Ishikawa (cell line): ENCODE data around the gene FADS2.

Source experiments
- CEBPB ChIP-seq: IDR thresholded peaks from 2 replicates; pipeline ENCODE4 v1.6.1; 2012
- CREB1 ChIP-seq: IDR thresholded peaks from 2 replicates; pipeline ENCODE4 v1.6.1; 2012; ENCODE audit warnings: low read depth
- EGR1 ChIP-seq: IDR thresholded peaks from 2 replicates; pipeline ENCODE4 v1.6.1; 2012
- EP300 ChIP-seq: IDR thresholded peaks from 2 replicates; pipeline ENCODE4 v1.6.1; 2012; ENCODE audit warnings: borderline replicate concordance
- FOXM1 ChIP-seq: IDR thresholded peaks from 2 replicates; pipeline ENCODE4 v1.6.1; 2012; ENCODE audit warnings: low read depth, borderline replicate concordance
- NFIC ChIP-seq: IDR thresholded peaks from 2 replicates; pipeline ENCODE4 v1.6.1; 2012
- RAD21 ChIP-seq: IDR thresholded peaks from 2 replicates; pipeline ENCODE4 v1.6.1; 2012; ENCODE audit warnings: low read depth
- TAF1 ChIP-seq: IDR thresholded peaks from 2 replicates; pipeline ENCODE4 v1.6.1; 2012; ENCODE audit warnings: low read depth, mild to moderate bottlenecking
- TCF12 ChIP-seq: IDR thresholded peaks from 2 replicates; pipeline ENCODE4 v1.6.1; 2012; ENCODE audit warnings: low read depth
- TEAD4 ChIP-seq: IDR thresholded peaks from 2 replicates; pipeline ENCODE4 v1.6.1; 2012
- YY1 ChIP-seq: IDR thresholded peaks from 2 replicates; pipeline ENCODE4 v1.6.1; 2012; ENCODE audit warnings: low read depth
- ZBTB7A ChIP-seq: IDR thresholded peaks from 2 replicates; pipeline ENCODE4 v1.6.1; 2012; ENCODE audit warnings: low read depth
- TF ChIP-seq, protein P1 (sequence below): IDR thresholded peaks from 2 replicates; pipeline ENCODE4 v1.6.1; 2012; ENCODE audit warnings: low read depth, mild to moderate bottlenecking
- TF ChIP-seq, protein P2 (sequence below): IDR thresholded peaks from 2 replicates; pipeline ENCODE4 v1.6.1; 2012
- TF ChIP-seq, protein P3 (sequence below): IDR thresholded peaks from 2 replicates; pipeline ENCODE4 v1.6.1; 2012

Gene FADS2

DNA sequence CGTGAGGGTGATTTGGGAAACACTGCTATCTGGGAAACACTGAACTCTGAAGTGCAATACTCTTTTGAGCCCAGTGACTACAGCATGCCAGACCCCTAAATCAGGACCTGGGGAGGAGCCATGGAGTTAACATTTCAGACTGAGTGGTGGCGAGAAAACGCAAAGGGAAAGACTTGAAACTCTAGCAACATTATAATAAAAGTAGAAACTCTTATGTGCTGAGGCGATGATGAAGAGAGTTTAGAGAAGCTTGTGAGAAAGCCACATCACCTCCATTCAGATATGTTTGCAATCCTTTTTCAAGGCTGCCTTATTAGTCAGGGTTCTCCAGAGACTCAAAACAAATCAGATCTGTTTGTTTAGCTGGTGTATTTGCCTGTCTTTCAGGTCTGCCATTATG lies 33.5 kb upstream of the FADS2 start:
- TF ChIP-seq RAD21 (no peak), TEAD4 (no peak), CEBPB (no peak), TCF12 (no peak), YY1 (no peak), NFIC (no peak), TAF1 (no peak), FOXM1 (no peak), EGR1 (no peak), CREB1 (no peak), ZBTB7A (no peak), EP300 (no peak)
- TF ChIP-seq, protein P1, sequence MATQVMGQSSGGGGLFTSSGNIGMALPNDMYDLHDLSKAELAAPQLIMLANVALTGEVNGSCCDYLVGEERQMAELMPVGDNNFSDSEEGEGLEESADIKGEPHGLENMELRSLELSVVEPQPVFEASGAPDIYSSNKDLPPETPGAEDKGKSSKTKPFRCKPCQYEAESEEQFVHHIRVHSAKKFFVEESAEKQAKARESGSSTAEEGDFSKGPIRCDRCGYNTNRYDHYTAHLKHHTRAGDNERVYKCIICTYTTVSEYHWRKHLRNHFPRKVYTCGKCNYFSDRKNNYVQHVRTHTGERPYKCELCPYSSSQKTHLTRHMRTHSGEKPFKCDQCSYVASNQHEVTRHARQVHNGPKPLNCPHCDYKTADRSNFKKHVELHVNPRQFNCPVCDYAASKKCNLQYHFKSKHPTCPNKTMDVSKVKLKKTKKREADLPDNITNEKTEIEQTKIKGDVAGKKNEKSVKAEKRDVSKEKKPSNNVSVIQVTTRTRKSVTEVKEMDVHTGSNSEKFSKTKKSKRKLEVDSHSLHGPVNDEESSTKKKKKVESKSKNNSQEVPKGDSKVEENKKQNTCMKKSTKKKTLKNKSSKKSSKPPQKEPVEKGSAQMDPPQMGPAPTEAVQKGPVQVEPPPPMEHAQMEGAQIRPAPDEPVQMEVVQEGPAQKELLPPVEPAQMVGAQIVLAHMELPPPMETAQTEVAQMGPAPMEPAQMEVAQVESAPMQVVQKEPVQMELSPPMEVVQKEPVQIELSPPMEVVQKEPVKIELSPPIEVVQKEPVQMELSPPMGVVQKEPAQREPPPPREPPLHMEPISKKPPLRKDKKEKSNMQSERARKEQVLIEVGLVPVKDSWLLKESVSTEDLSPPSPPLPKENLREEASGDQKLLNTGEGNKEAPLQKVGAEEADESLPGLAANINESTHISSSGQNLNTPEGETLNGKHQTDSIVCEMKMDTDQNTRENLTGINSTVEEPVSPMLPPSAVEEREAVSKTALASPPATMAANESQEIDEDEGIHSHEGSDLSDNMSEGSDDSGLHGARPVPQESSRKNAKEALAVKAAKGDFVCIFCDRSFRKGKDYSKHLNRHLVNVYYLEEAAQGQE, result no peak
- TF ChIP-seq, protein P2, sequence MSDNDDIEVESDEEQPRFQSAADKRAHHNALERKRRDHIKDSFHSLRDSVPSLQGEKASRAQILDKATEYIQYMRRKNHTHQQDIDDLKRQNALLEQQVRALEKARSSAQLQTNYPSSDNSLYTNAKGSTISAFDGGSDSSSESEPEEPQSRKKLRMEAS, result no peak
- TF ChIP-seq, protein P3, sequence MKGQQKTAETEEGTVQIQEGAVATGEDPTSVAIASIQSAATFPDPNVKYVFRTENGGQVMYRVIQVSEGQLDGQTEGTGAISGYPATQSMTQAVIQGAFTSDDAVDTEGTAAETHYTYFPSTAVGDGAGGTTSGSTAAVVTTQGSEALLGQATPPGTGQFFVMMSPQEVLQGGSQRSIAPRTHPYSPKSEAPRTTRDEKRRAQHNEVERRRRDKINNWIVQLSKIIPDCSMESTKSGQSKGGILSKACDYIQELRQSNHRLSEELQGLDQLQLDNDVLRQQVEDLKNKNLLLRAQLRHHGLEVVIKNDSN, result no peak

DNA sequence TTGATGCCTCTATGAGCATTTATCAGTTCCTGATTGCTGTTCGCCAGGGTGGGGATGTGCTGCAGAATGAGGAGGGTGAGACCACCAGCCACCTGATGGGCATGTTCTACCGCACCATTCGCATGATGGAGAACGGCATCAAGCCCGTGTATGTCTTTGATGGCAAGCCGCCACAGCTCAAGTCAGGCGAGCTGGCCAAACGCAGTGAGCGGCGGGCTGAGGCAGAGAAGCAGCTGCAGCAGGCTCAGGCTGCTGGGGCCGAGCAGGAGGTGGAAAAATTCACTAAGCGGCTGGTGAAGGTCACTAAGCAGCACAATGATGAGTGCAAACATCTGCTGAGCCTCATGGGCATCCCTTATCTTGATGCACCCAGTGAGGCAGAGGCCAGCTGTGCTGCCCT lies 32.6 kb upstream of the FADS2 start:
- TF ChIP-seq FOXM1, result no peak
- TF ChIP-seq TCF12, result no peak
- TF ChIP-seq CREB1, result no peak
- no peak for TF ChIP-seq RAD21
- TF ChIP-seq YY1, result no peak
- TF ChIP-seq NFIC, result no peak
- TF ChIP-seq TEAD4, result no peak
- TF ChIP-seq ZBTB7A, result no peak
- TF ChIP-seq, protein P2, result no peak
- TF ChIP-seq, protein P1, result no peak
- TF ChIP-seq, protein P3, result no peak
- no peak for TF ChIP-seq EGR1
- no peak for TF ChIP-seq CEBPB

DNA sequence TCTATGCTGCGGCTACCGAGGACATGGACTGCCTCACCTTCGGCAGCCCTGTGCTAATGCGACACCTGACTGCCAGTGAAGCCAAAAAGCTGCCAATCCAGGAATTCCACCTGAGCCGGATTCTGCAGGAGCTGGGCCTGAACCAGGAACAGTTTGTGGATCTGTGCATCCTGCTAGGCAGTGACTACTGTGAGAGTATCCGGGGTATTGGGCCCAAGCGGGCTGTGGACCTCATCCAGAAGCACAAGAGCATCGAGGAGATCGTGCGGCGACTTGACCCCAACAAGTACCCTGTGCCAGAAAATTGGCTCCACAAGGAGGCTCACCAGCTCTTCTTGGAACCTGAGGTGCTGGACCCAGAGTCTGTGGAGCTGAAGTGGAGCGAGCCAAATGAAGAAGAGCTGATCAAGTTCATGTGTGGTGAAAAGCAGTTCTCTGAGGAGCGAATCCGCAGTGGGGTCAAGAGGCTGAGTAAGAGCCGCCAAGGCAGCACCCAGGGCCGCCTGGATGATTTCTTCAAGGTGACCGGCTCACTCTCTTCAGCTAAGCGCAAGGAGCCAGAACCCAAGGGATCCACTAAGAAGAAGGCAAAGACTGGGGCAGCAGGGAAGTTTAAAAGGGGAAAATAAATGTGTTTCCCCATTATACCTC lies 32.1 kb upstream of the FADS2 start:
- TF ChIP-seq YY1 (no peak), TEAD4 (no peak), CEBPB (no peak), ZBTB7A (no peak), FOXM1 (no peak), EP300 (no peak), CREB1 (no peak), NFIC (no peak), TCF12 (no peak), EGR1 (no peak), RAD21 (no peak)
- TF ChIP-seq, protein P3, result no peak
- TF ChIP-seq, protein P2, result no peak
- TF ChIP-seq, protein P1, result no peak
